ENCODE measurements around the gene RPP21. TPM values are rescaled to one million over a fixed set of nuclear protein-coding genes. Genes with fewer than 3 reads are reported as not detected.
A peak's percentile ranks its signal among the peaks of the same experiment; 100 is the strongest.

RPP21 gene
- 10 to 100 TPM; 26.8 to 51.2 (median 36.0) TPM for polyA plus RNA-seq (ENCODE audit: insufficient read length in 4 of 4)

DNA sequence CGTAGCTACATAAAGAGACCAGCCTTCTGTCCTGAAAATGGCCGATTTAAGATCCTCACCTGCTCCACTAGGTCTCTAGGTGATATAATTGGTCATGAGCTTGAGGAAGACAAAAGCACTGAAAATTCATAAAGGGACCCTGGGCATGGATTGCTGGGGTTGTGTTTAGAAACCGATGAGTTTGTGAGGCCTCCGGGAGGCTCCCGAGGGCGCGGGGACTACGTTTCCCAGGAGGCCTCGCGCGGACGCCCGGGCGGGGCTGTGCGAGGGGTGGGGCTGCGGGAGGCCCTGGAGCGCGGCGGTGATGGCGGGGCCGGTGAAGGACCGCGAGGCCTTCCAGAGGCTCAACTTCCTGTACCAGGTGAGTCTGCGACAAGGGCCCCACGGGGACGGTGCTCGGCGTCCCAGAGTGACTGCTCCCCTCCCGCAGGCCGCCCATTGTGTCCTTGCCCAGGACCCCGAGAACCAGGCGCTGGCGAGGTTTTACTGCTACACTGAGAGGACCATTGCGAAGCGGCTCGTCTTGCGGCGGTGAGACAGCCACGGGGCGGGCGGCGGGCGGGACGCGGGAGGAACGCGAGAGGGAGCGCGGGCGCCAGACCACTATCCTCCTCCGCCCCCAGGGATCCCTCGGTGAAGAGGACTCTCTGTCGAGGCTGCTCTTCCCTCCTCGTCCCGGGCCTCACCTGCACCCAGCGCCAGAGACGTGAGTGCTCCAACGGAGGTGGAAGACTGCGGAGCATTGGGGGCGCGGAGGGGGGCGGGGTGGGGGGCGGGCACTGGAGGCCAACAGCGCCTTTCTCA, at the start of gene RPP21:
RPP21 (plus strand) TSS at position 289 of the 804 bp plus-strand sequence; CDS start at position 305, 16 bp downstream.
- DNase-seq (ENCODE audit: low read depth in 4 of 4, low spot score in 2 of 4), result peak; percentile 58 to 80 (median 72)

DNA sequence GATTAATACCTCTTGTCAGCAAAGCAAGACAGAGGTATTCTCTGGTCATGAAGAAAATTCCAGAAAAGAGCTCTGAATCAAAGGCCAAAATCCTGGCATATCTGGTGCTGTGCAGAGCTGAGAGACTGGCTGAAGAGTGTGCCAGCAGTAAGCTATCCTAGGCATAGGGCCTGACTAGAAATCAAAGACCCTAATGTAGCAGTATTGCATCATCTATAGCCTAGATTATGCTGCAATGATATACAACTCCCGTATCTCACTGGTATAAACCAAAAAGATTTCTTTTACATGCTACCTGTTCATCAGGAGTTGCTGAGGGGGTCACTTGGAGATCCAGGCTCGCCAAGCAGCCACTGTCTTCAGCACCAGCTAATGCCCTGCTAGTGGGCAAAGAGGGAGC, 49.1 kb upstream of the RPP21 start:
- no peak for DNase-seq (ENCODE audit: low read depth in 4 of 4, low spot score in 2 of 4)

DNA sequence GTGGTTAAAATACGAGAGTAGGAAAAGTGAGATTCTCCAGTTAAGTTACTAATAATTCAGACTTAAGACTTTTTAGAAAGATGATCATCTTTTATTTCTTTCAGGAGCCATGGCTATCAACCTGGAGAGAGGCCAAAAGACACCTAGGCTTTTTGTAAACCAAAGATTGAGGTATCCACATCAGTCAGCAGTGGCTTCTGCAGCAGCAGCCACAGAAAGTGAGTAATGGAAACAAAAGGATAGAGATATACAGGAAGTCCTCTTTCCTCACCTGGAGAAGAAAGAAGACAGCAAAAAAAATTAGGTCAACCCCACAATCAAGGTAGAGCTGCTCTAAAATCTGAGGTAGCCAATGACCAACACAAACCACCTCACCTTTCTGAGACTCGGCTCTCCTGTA, 41.0 kb upstream of the RPP21 start:
- DNase-seq (ENCODE audit: low read depth in 4 of 4, low spot score in 2 of 4), result no peak

DNA sequence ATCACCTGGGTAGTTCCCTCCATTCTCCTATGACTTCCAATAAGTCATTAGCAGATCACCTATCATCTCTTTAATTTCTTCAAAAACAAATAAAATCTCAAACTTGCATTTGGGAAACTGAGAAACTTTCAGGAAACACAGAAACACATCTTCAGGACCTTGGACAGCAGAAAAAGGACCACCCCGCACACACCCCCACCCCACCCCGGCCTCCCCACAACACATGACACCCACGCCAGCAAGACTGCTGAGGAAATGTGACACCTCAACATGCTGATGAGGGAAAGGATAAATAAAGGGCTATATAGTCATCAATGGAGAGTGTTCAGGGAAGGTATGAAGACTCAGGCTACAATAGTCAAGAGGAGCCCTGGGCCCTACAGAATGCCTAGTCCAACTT, 33.9 kb upstream of the RPP21 start:
- DNase-seq (ENCODE audit: low read depth in 4 of 4, low spot score in 2 of 4), result no peak

DNA sequence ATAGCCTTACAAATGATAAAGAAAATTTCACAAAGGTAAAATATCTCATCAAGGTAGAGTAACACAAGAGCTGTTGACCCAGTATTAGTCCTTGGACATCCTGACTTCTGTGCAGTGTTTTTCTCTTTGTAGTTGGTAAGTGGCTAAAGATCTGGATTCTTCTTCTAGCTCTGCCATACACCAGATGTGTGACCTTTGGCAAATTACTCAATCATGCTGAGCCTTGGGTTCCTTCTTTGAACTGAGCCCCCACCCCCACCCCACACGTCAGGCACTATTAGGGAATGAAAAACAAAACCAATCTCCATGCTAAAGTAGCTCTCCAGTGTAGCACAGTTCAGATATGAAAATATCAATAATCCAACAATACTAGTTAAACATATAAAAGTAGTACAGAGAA, 33.3 kb upstream of the RPP21 start:
- DNase-seq (ENCODE audit: low read depth in 4 of 4, low spot score in 2 of 4), result no peak

DNA sequence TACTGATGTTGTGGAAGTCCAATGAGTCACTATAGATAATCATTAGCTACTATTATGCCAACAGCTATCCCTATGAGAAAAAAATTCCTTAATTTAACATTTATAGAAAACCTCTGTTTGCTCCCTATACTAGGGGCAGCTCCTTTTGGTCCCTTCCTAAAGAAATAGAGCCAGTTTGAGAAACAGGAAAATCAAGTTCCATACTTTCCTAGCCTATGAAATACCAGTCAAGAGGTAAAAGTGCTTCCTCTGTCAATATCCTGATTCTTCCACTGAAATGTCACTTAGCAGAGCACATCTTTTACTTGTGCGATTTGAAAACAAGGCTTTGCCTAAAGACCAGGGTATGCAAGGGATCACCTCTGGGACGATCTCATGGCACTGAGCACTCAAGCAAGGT, 32.7 kb upstream of the RPP21 start:
- no peak for DNase-seq (ENCODE audit: low read depth in 4 of 4, low spot score in 2 of 4)

DNA sequence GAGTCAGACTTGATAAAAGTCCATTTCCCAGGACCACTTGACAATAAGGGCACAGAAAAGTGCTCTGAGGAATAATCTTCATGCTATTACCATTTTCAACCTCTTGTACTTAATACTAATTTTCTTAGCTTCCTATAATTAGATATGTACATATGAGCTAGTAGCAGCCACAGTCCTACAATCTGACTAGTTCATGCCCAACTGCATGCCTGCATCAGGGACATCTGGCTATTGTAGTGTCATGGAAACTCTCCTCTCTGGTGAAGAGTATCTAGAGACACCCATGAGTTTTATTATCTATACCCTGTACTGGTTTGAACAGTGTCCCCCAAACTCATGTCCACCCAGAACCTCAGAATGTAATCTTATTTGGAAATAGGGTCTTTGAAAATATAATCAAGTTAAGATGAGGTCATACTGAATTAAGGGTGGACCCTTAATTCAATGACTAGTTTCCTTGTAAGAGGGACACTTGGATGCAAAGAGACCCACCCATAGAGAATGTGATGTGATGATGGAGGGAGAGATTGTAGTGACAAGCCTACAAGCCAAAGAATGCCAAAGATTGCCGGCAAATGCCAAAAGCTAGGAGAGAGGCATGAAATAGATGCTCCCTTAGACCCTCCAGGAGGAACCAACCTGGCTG, 32.2 kb upstream of the RPP21 start:
- DNase-seq (ENCODE audit: low read depth in 4 of 4, low spot score in 2 of 4), result no peak

DNA sequence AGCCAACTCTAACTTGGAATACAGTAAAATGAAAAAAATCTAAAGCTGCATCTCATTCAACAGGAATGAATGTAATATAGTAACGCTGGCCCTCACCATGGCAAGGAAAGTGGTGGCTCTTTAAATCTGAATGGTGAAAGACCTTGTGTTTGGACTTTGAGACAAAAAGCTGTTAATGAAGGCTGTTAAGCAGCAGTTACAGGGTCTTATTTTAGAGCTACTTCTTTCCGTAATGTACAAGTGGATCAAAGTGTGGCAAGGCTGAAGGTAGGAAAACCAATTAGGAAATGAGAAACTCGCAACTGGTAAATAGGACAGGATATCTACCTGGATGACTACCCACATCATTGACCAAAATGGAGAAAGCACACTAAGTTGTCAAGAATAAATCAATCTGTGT, 29.8 kb upstream of the RPP21 start:
- no peak for DNase-seq (ENCODE audit: low read depth in 4 of 4, low spot score in 2 of 4)

DNA sequence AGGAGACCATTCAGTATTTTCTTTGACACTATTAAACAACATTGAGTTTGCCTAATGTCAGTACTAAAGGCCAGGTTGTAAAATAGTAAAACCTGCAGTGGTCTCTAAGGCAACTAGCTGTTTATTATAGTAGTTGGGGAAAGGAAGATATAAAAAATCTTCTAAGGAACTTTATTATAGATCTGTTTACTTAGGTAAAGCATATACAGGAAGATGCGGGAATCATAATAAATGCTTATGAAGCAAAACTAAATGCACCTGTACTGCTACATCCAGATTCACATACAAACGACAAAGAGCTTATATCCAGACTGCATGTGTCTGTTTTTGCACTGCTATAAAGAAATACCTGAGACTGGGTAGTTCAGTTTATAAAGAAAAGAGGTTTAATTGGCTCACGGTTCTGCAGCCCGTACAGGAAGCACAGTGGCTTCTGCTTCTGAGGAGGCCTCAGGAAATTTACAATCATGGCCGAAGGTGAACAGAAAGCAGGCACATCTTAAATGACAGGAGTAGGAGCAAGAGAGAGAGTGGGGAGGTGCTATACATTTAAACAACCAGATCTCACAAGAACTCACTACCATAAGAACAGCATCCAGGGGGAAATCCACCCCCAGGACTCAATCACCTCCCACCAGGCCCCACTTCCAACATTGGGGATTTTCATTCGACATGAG, 26.9 kb upstream of the RPP21 start:
- DNase-seq (ENCODE audit: low read depth in 4 of 4, low spot score in 2 of 4), result no peak

DNA sequence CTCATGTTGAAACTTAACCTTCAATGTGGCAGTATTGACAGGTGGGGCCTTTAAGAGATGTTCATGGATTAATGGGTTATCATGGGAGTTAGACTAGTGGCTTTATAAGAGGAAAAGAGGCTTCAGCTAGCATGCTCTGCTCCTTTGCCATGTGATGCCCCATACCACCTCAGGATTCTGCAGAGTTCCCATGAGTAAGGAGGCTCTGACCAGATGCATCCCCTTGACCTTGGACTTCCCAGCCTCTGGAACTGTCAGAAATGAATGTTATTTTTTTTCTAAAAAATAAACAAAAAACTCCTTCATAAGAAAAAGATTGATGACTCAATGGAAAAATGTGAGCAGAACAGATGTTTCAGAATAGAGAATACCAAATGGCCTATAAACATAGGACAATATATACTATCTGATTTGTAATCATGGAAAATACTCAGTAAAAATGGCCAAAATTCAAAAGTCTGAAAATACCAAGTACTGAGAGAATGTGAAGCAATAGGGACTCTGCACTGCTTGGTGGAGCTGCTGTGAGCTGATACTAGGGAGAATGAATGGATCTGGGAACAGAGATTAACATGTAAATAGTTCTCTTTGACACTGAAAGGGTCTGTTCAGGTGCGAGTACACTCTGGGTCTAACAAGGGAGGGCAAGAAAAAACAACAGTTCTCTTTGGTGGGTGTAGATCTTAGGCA, 25.7 kb upstream of the RPP21 start:
- no peak for DNase-seq (ENCODE audit: low read depth in 4 of 4, low spot score in 2 of 4)

DNA sequence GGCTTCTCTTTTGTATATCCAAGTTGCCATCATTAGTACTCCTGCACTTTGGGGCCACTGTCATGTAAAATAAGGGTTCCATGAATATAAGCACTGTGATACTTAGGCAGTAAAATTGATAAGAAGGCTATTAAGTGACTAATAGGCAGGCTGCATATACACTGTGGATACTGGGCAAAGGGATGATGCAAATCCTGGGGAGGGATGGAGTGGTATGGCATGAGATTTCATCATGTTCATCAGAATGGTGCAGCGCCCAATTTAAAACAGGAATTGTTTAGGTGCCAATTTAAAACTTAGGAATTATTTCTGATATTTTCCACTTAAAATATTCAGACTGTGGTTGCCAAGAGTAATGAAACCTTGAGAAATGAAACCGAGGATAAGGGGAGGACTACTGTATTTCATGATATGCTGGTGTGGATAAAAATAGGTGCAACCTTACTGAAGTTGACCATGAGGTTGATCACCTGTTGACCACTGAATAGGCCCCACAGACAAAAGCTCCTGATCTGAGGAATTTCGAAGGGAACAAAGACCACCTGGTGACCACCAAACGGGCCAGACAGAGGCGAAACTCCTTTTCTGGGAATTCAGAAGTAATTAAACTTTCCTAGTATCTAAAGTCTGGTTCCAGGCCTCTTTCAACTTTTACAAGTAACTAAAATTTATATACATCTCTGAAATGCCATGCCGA, 23.1 kb upstream of the RPP21 start:
- DNase-seq (ENCODE audit: low read depth in 4 of 4, low spot score in 2 of 4), result no peak

DNA sequence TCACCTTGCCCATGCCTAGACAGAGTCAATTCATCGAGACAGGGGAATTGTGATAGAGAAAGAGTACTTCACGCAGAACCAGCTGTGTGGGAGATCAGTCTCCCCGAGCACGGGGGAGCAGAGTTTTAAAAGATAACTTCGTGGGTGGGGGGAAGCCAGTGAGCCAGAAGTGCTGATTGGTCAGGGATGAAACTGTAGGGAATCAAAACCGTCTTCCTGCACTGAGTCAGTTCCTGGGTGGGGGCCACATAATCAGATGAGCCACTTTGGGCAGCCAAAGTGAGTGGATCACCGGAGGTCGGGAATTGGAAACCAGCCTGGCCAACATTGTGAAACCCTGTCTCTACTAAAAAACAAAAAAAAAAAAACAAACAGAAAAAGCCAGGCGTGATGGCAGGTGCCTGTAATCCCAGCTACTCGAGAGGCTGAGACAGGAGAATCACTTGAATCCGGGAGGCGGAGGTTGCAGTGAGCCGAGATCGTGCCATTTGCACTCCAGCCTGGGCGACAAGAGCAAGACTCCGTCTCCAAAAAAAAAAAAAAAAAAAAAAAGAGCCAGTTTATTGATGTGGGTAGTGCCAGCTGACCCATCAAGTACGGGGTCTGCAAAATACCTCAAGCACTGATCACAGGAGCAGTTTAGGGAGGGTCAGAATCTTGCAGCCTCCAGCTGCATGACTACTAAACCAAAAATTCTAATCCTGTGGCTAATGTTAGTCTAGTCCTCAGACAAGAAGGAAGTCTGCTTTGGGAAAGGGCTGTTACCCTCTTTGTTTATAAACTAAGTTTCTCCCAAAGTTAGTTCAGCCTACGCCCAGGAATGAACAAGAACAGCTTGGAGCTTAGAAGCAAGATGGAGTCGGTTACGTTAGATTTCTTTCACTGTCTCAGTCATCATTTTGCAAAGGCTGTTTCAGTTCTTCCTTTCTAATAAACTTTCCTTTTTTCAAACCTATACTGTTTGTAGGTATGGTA, 22.1 kb upstream of the RPP21 start:
- DNase-seq (ENCODE audit: low read depth in 4 of 4, low spot score in 2 of 4), result no peak

DNA sequence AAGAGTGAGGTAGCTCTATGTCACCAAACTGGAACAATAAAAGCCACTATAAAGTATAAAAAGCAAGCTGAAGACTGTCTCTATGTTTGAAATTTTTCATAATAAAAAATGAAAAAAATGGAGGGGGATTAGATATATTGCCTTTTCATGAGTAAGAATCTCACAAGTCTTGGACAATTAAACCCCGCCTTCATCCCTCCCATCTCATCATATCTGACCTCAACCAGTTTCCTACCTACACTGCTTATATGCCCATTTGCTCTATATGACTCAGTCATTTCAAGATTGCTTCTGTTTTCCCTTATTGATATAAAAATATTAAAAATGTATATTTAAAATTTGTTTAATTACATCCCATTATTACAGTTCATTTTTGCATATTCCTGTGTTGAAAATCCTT, 21.1 kb upstream of the RPP21 start:
- no peak for DNase-seq (ENCODE audit: low read depth in 4 of 4, low spot score in 2 of 4)

DNA sequence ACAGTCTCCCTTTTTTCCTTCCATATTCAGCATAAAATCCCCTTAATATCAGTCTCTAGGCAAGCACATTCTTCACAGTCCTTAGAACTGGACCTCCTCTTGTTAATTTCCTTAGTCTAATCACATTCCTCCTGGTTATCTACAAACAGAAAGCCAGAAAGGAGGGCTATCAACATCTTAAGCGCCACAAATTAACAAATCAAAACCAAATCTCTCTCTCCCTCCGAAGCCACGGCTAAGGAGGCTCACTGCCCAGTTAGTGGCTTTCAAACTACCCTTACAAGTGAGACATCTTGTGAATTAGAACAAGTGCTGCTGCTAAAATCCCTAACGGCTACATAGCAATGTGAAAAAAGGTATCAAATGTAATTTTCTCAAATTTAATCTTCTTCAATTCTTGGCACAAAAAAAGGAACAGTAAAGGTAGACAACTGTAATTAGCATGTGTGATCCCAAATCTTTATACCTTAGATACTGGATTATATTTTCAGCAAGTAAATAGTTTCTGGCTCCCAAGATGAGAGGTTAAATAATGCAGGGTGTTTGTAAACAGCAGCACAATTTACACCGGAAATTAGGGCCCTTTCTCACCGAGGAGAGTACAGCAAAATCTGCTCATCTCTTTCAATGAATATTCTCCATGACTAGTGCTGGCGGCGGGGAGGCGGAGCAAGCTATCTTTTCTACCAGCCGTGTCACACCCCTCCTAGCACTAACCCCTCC, 19.6 kb upstream of the RPP21 start:
- no peak for DNase-seq (ENCODE audit: low read depth in 4 of 4, low spot score in 2 of 4)

DNA sequence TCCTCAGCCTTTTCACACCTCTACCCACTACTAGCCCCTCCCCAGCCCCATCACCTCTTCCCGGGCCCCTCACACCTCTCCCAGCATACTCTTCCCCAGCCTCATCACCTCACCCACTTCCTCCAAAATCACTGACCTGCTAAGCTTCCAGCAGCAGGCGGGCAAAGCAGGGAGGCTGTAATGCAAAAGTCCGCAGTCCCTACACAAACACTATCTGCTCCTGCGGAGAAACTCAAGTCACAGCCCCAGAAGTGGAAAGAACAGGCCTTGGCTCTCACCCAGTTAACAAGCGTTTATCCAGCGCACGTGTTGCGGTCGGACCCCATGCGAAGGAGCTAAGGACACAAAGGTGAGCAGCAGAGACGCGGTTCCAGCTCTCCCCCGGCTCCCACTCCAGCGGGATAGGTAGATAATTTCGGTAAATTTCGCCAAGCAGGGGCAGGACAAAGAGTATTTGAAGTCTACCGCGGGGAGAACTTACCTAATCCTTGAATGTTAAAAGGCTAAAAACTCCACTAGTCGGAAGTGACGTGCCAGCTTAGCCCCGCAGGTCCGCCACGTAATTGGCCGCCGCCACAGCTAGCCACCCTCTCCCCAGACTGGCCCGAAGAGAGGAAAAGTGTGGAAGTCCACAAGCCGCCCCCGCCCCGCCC, 19.0 kb upstream of the RPP21 start:
- peak; percentile 60 to 67 (median 65) for DNase-seq (ENCODE audit: low read depth in 4 of 4, low spot score in 2 of 4)

DNA sequence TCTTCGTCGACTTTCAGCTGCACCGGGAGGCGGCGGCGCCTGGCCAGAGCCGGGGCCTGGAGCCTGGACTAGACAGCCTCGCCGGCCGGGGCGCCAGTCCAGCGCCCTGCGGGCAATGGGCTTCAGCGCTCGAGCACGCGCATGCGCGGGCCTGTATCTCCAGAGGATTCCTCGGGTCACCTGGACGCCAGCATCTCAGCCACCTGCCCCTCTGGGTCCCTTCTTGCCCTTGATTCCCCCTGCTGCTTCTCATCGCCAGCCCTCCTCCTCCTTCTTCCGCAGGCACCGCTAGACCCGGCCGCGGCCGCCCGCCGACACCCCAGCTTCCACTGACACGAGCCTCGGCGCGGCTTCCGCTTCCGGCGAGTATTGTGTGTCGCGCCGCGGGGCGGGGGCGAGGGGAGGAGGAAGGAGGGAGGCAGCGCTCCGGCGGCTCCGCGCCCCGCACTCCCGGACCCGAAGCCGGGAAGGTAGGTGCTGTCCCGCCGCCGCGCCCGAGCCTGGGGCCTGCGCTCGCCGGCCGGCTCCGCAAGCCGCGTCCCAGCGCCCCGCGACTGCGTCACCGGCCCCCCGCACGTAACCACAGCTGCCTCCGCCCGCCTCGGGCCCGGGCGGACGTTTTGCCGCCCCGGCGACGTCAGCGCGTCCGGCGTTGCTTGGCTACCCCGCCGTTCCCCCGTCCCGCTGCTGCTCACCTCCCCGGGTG, 18.3 kb upstream of the RPP21 start, which contains the start of gene TRIM39:
TRIM39 (plus strand) TSS at position 402 of the 706 bp plus-strand sequence. CDS start 2,391 bp downstream, outside the sequence.
- DNase-seq (ENCODE audit: low read depth in 4 of 4, low spot score in 2 of 4), result peak; percentile 70 to 80 (median 75)

DNA sequence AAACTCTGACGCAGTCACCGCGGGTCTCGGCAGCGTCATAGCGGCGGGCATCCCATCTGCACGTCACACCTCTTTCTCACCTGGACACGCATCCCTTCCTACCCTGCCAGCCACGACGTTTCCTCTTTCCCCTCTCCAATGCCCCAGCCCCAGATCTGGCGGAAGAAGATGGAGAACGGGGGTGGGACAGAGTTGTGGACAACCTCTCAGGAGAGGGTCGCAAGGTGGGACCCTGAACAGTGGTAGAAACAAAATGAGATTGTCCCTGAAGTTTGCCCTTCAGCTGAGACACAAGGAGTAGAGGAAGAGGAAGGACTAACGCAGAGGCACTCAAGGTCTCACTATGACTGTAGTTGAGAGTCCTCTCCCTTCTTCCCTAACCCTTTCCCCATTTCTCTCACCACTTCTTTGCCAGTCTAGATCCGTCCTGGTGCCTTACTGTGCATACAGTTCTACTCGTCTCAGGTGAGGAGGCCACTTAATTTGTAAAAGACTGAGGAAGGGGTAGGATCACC, 17.7 kb upstream of the RPP21 start:
- DNase-seq (ENCODE audit: low read depth in 4 of 4, low spot score in 2 of 4), result peak in 2 of 4 donors; percentile 51 to 65
